HL-60/S4 treated with phorbol 12-myristate 13-acetate at 8.2 ng/mL for 4 days and 3 days (cell line): ENCODE results near the gene SHPK.

Experiments
- in situ Hi-C: fragments of 300-500 bp; cut with MboI; formaldehyde crosslinking; loops from 2 replicates; pipeline ENCODE4 v1.15.0; 2022; ENCODE audit warnings: low sequenced_read_pairs

Gene SHPK

GRCh38 chr17:3558603-3559269 lies 77.3 kb downstream of the SHPK start:
- in situ Hi-C loops = no loop called here
